Liver (tissue), 9 donors: Measurements from ENCODE around the gene LILRA5. TPM values are rescaled to one million over a fixed set of nuclear protein-coding genes. Genes with fewer than 3 reads are reported as not detected.

Source experiments
- DNase-seq: peaks from one replicate; pipeline ENCODE4 v3.0.0-alpha.2; 2017; ENCODE audit warnings: low spot score
- H3K27ac ChIP-seq, 2 donors: one replicate each; pipeline ENCODE4 v1.7.0; 2013; ENCODE audit warnings: inconsistent platforms in 2 of 2, low read length in 2 of 2, control low read depth in 1 of 2, low read depth in 1 of 2, mild to moderate bottlenecking in 1 of 2
- H3K27me3 ChIP-seq, 4 donors: one replicate each; pipeline versions ENCODE4 v1.6.1 to v1.7.0; 2013; ENCODE audit warnings: low read length in 3 of 4, inconsistent platforms in 1 of 4, mild to moderate bottlenecking in 1 of 4, moderate library complexity in 1 of 4; ENCODE audit not compliant: control insufficient read depth in 4 of 4, insufficient read depth in 4 of 4
- H3K36me3 ChIP-seq, 4 donors: one replicate each; pipeline versions ENCODE4 v1.6.1 to v1.7.0; 2013; ENCODE audit warnings: low read length in 3 of 4, mild to moderate bottlenecking in 3 of 4, low read depth in 1 of 4, moderate library complexity in 1 of 4; ENCODE audit not compliant: control insufficient read depth in 4 of 4, insufficient read depth in 3 of 4
- H3K4me1 ChIP-seq, 4 donors: one replicate each; pipeline versions ENCODE4 v1.6.1 to v1.7.0; 2013; ENCODE audit warnings: low read length in 3 of 4, mild to moderate bottlenecking in 3 of 4, moderate library complexity in 1 of 4; ENCODE audit not compliant: control insufficient read depth in 4 of 4, insufficient read depth in 4 of 4
- H3K4me3 ChIP-seq, 3 donors: one replicate each; pipeline versions ENCODE4 v1.6.1 to v1.7.0; 2013; ENCODE audit warnings: low read length in 3 of 3, control low read depth in 1 of 3, low read depth in 1 of 3, mild to moderate bottlenecking in 1 of 3
- H3K9ac ChIP-seq, 2 donors: one replicate each; pipeline ENCODE4 v1.7.0; 2013; ENCODE audit warnings: low read length in 2 of 2, mild to moderate bottlenecking in 2 of 2, moderate library complexity in 2 of 2, control low read depth in 1 of 2, low read depth in 1 of 2
- H3K9me3 ChIP-seq, 4 donors: one replicate each; pipeline versions ENCODE4 v1.6.1 to v1.7.0; 2013; ENCODE audit warnings: low read length in 3 of 4; ENCODE audit not compliant: control insufficient read depth in 4 of 4
- ATF3 ChIP-seq: IDR thresholded peaks from 2 replicates; pipeline ENCODE4 v1.6.1; 2016; ENCODE audit warnings: antibody characterized with exemption
- EGR1 ChIP-seq, 2 donors: IDR thresholded peaks; 2 replicates each; pipeline ENCODE4 v1.6.1; 2016 to 2018; ENCODE audit warnings: antibody characterized with exemption in 2 of 2, low read depth in 2 of 2
- FOXA1 ChIP-seq: IDR thresholded peaks from 2 replicates; pipeline ENCODE4 v1.6.1; 2016; ENCODE audit warnings: antibody characterized with exemption
- FOXA2 ChIP-seq: IDR thresholded peaks from 2 replicates; pipeline ENCODE4 v1.6.1; 2016; ENCODE audit warnings: antibody characterized with exemption
- GABPA ChIP-seq, 2 donors: IDR thresholded peaks in 1 of 2; conservative IDR thresholded peaks in 1 of 2; 2 replicates each; pipeline ENCODE4 v1.6.1; 2016; ENCODE audit warnings: antibody characterized with exemption in 2 of 2, mild to moderate bottlenecking in 1 of 2, moderate library complexity in 1 of 2
- HNF4A ChIP-seq, 2 donors: conservative IDR thresholded peaks; 2 replicates each; pipeline ENCODE4 v1.6.1; 2016; ENCODE audit warnings: antibody characterized with exemption in 2 of 2, mild to moderate bottlenecking in 2 of 2
- HNF4G ChIP-seq: IDR thresholded peaks from 2 replicates; pipeline ENCODE4 v1.6.1; 2016; ENCODE audit warnings: antibody characterized with exemption
- JUND ChIP-seq, 2 donors: IDR thresholded peaks; 2 replicates each; pipeline ENCODE4 v1.6.1; 2016; ENCODE audit warnings: antibody characterized with exemption in 2 of 2
- NR2F2 ChIP-seq: IDR thresholded peaks from 2 replicates; pipeline ENCODE4 v1.6.1; 2016; ENCODE audit warnings: antibody characterized with exemption
- RAD21 ChIP-seq, 2 donors: IDR thresholded peaks; 2 replicates each; pipeline ENCODE4 v1.6.1; 2016; ENCODE audit warnings: antibody characterized with exemption in 2 of 2, mild to moderate bottlenecking in 2 of 2
- RXRA ChIP-seq, 2 donors: IDR thresholded peaks; 2 replicates each; pipeline ENCODE4 v1.6.1; 2017 to 2018; ENCODE audit warnings: antibody characterized with exemption in 2 of 2, mild to moderate bottlenecking in 1 of 2
- SP1 ChIP-seq: IDR thresholded peaks from 2 replicates; pipeline ENCODE4 v1.6.1; 2018; ENCODE audit warnings: antibody characterized with exemption, mild to moderate bottlenecking
- TAF1 ChIP-seq: conservative IDR thresholded peaks from 2 replicates; pipeline ENCODE4 v1.6.1; 2016; ENCODE audit warnings: antibody characterized with exemption, mild to moderate bottlenecking
- YY1 ChIP-seq: IDR thresholded peaks from 2 replicates; pipeline ENCODE4 v1.6.1; 2016; ENCODE audit warnings: antibody characterized with exemption, mild to moderate bottlenecking
- ZBTB33 ChIP-seq: IDR thresholded peaks from 2 replicates; pipeline ENCODE4 v1.6.1; 2016; ENCODE audit warnings: antibody characterized with exemption
- WGBS: extraction: QIAGEN DNeasy Blood & Tissue Kit; methylation state at CpG from one replicate; pipeline ENCODE4 v1.1.7; 2013; 5-methylcytosine and 5-hydroxymethylcytosine counted together
- polyA plus RNA-seq, 2 donors: library from polyadenylated mRNA; stranded (reverse) in 1 of 2; unstranded in 1 of 2; fragments of 200-250 nt in 1 of 2; fragments of >200 nt in 1 of 2; fragmentation: Nextera tagmentation in 1 of 2; extraction: Ambion mirVana in 1 of 2; gene quantifications; one replicate each; pipeline versions ENCODE4 v1.2.1 to v1.2.3, GENCODE V29; 2013 to 2015
- total RNA-seq, 2 donors: library from RNA; depleted of rRNA; stranded (reverse); fragments of >200 nt; gene quantifications; one replicate each; pipeline ENCODE4 v1.2.3, GENCODE V29; 2014
- TF ChIP-seq, protein P1 (sequence below): IDR thresholded peaks from 2 replicates; pipeline ENCODE4 v1.6.1; 2016; ENCODE audit warnings: antibody characterized with exemption
- TF ChIP-seq, protein P2 (sequence below): IDR thresholded peaks from 2 replicates; pipeline ENCODE4 v1.6.1; 2016; ENCODE audit warnings: antibody characterized with exemption, mild to moderate bottlenecking
- TF ChIP-seq, protein P3 (sequence below): fragments of 150-350 bp; IDR thresholded peaks from 2 replicates; pipeline ENCODE4 v1.5.1; 2017; ENCODE audit warnings: improper control_type of control experiment, low read depth, low read length; ENCODE audit not compliant: missing input control
- donor health status: healthy.
- donor health status: healthy.
- donor health status: healthy.
- donor health status: healthy.
- donor health status: healthy.

LILRA5 gene
- total and polyA plus RNA-seq, 4 donors = 0.58 to 8.7 (median 4.6) TPM

DNA sequence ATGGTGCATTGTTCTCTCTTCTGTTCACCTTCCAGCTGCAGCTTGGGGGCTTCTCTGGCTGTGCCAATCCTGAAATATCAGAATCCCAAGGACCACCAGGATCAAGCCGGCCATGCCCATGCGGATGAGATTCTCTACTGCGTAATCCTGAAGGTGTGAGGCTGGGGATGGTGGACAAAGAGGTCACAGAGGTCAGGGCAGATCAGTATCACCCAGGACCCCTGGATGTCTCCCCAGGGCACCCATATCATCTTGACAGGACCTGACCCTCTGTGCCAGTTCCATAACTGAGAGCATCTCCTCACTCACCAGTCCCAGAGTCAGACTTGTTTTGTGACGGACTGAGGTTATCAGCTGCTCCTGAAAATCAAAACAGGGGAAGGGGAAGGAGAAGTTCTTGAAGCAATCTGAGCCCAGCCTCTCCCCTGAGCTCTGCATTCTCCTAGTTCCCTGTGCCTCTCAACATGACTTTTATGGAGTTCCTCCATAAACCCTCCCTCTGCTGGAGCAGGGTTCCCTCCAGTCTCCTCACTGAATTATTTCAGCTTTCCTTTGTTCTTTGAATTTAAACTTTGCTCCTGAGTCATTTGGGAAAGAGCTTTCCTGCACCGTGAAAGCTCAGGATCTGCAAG, 5.5 kb downstream of the LILRA5 start:
- WGBS = 85% methylated on average over 5 of the region's 5 CpGs
- Histone ChIP-seq H3K36me3 (no peaks in the 10 kb centered on the region), H3K9me3 (peaks cover 0 to 2% (median 0%) of the 10 kb centered on the region in 4 donors), H3K4me3 (no peak overlapping the region), H3K9ac (no peak overlapping the region), H3K27ac (no peak overlapping the region), H3K27me3 (peaks cover 0 to 8% (median 0%) of the 10 kb centered on the region in 4 donors), H3K4me1 (no peaks in the 10 kb centered on the region)
- DNase-seq = no peak
- TF ChIP-seq GABPA (IDR thresholded peaks at IDR 0.05 in 1 of 2, conservative IDR thresholded peaks at IDR 0.05 in 1 of 2) (no peak), EGR1 (IDR thresholded peaks at IDR 0.05; ENCODE audit: low read depth in 2 of 2) (no peak), RAD21 (IDR thresholded peaks at IDR 0.05) (no peak), JUND (IDR thresholded peaks at IDR 0.05) (no peak), SP1 (no peak)

DNA sequence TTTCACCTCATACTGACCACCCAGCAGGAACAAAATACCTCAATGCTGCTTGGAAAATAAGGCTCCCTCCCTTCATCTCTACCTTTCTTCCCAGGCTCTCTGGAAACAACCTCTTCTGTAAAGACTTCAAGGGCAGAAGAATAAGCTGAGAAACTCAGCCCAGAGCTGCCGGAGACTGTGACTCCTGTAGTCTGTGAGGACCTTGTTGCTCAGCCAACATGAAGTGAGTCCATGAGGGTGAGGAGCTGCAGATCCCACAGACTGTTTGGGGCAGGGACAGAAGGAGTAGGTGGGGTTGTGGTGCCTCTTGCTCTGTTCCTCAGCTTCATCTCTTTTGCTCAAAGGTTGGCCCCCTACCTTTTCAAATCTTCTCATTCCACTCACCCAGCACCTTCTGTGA, 7.8 kb downstream of the LILRA5 start:
- H3K27me3 ChIP-seq = peaks cover 0 to 8% (median 0%) of the 10 kb centered on the region in 4 donors
- H3K9ac ChIP-seq = no peak overlapping the region
- no peak for DNase-seq
- no peak overlapping the region for H3K27ac ChIP-seq
- H3K4me3 ChIP-seq = no peak overlapping the region
- 75% methylated on average over 1 of the region's 1 CpG for WGBS
- TF ChIP-seq ZBTB33 (no peak), HNF4A (conservative IDR thresholded peaks at IDR 0.05) (no peak), TAF1 (no peak), RAD21 (IDR thresholded peaks at IDR 0.05) (no peak), RXRA (IDR thresholded peaks at IDR 0.05) (no peak), NR2F2 (no peak), GABPA (IDR thresholded peaks at IDR 0.05 in 1 of 2, conservative IDR thresholded peaks at IDR 0.05 in 1 of 2) (no peak), SP1 (no peak), JUND (IDR thresholded peaks at IDR 0.05) (no peak), EGR1 (IDR thresholded peaks at IDR 0.05; ENCODE audit: low read depth in 2 of 2) (no peak), YY1 (no peak), HNF4G (no peak), FOXA2 (no peak), FOXA1 (no peak), ATF3 (no peak)
- TF ChIP-seq, protein P1, sequence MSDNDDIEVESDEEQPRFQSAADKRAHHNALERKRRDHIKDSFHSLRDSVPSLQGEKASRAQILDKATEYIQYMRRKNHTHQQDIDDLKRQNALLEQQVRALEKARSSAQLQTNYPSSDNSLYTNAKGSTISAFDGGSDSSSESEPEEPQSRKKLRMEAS = no peak
- TF ChIP-seq, protein P2, sequence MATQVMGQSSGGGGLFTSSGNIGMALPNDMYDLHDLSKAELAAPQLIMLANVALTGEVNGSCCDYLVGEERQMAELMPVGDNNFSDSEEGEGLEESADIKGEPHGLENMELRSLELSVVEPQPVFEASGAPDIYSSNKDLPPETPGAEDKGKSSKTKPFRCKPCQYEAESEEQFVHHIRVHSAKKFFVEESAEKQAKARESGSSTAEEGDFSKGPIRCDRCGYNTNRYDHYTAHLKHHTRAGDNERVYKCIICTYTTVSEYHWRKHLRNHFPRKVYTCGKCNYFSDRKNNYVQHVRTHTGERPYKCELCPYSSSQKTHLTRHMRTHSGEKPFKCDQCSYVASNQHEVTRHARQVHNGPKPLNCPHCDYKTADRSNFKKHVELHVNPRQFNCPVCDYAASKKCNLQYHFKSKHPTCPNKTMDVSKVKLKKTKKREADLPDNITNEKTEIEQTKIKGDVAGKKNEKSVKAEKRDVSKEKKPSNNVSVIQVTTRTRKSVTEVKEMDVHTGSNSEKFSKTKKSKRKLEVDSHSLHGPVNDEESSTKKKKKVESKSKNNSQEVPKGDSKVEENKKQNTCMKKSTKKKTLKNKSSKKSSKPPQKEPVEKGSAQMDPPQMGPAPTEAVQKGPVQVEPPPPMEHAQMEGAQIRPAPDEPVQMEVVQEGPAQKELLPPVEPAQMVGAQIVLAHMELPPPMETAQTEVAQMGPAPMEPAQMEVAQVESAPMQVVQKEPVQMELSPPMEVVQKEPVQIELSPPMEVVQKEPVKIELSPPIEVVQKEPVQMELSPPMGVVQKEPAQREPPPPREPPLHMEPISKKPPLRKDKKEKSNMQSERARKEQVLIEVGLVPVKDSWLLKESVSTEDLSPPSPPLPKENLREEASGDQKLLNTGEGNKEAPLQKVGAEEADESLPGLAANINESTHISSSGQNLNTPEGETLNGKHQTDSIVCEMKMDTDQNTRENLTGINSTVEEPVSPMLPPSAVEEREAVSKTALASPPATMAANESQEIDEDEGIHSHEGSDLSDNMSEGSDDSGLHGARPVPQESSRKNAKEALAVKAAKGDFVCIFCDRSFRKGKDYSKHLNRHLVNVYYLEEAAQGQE = no peak
- TF ChIP-seq, protein P3, sequence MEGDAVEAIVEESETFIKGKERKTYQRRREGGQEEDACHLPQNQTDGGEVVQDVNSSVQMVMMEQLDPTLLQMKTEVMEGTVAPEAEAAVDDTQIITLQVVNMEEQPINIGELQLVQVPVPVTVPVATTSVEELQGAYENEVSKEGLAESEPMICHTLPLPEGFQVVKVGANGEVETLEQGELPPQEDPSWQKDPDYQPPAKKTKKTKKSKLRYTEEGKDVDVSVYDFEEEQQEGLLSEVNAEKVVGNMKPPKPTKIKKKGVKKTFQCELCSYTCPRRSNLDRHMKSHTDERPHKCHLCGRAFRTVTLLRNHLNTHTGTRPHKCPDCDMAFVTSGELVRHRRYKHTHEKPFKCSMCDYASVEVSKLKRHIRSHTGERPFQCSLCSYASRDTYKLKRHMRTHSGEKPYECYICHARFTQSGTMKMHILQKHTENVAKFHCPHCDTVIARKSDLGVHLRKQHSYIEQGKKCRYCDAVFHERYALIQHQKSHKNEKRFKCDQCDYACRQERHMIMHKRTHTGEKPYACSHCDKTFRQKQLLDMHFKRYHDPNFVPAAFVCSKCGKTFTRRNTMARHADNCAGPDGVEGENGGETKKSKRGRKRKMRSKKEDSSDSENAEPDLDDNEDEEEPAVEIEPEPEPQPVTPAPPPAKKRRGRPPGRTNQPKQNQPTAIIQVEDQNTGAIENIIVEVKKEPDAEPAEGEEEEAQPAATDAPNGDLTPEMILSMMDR = no peak
- no peaks in the 10 kb centered on the region for H3K4me1 ChIP-seq
- H3K9me3 ChIP-seq = peaks cover 0 to 2% (median 0%) of the 10 kb centered on the region in 4 donors
- H3K36me3 ChIP-seq = no peaks in the 10 kb centered on the region
